ENCODE results near the gene LRRC30.

GRCh38 chr18:7272311-7273049 is 41.6 kb downstream of the LRRC30 start:
- TF ChIP-seq GATA2 (IDR thresholded peaks at IDR 0.05; ENCODE audit: low read depth, low read length) (no peak), GATA3 (IDR thresholded peaks at IDR 0.05; ENCODE audit: low read depth, low read length) (no peak)

All from SH-SY5Y (cell line).